Heart left ventricle (tissue), 16 donors: ENCODE results near the gene TUBA4B. TPM values are rescaled to one million over a fixed set of nuclear protein-coding genes. Genes with fewer than 3 reads are reported as not detected.

ENCODE experiments used
- ATAC-seq, 4 donors: fragments of 200-7000 bp; cut with Tn5 transposase; one replicate each; pipeline ENCODE4 v1.9.1; 2020 to 2022; ENCODE audit warnings: moderate library complexity in 4 of 4, mild to moderate bottlenecking in 3 of 4, moderate number of reproducible peaks in 1 of 4
- DNase-seq, 5 donors: peaks; one replicate each; pipeline ENCODE4 v3.0.0-alpha.2; 2020
- H3K27ac ChIP-seq, 12 donors: fragments of 200-600 bp; sonication (generic) in 4 of 12; one replicate each; pipeline versions ENCODE4 v1.5.0 to v1.8.0; 2016 to 2022; ENCODE audit warnings: mild to moderate bottlenecking in 2 of 12
- H3K27me3 ChIP-seq, 9 donors: fragments of 200-600 bp; sonication (generic) in 2 of 9; one replicate each; pipeline versions ENCODE4 v1.5.1 to v1.8.0; 2016 to 2022; ENCODE audit warnings: mild to moderate bottlenecking in 3 of 9
- H3K36me3 ChIP-seq, 9 donors: fragments of 200-600 bp; sonication (generic) in 2 of 9; one replicate each; pipeline versions ENCODE4 v1.5.0 to v1.8.0; 2018 to 2022; ENCODE audit warnings: mild to moderate bottlenecking in 2 of 9
- H3K4me1 ChIP-seq, 12 donors: fragments of 200-600 bp; sonication (generic) in 4 of 12; one replicate each; pipeline versions ENCODE4 v1.5.0 to v1.8.0; 2016 to 2022; ENCODE audit warnings: mild to moderate bottlenecking in 3 of 12
- H3K4me3 ChIP-seq, 12 donors: fragments of 200-600 bp; sonication (generic) in 4 of 12; one replicate each; pipeline versions ENCODE4 v1.5.0 to v1.8.0; 2017 to 2022; ENCODE audit warnings: mild to moderate bottlenecking in 9 of 12, moderate library complexity in 4 of 12
- H3K9me3 ChIP-seq, 12 donors: fragments of 200-600 bp; sonication (generic) in 4 of 12; one replicate each; pipeline versions ENCODE4 v1.5.0 to v1.8.0; 2016 to 2022; ENCODE audit warnings: mild to moderate bottlenecking in 1 of 12
- CTCF ChIP-seq, 12 donors: fragments of 200-600 bp; sonication (generic) in 4 of 12; IDR thresholded peaks; one replicate each; pipeline versions ENCODE4 v1.5.0 to v1.8.0; 2018 to 2022; ENCODE audit warnings: antibody characterized with exemption in 12 of 12, mild to moderate bottlenecking in 5 of 12
- POLR2A ChIP-seq, 2 donors: fragments of 450-650 bp; IDR thresholded peaks; one replicate each; pipeline ENCODE4 v1.6.1; 2017; ENCODE audit warnings: antibody characterized with exemption in 2 of 2, mild to moderate bottlenecking in 2 of 2, moderate library complexity in 2 of 2
- WGBS, 4 donors: extraction: QIAGEN DNeasy Blood & Tissue Kit in 2 of 4; methylation state at CpG; one replicate each; pipeline versions ENCODE4 v1.1.5 to v1.1.7; 2013 to 2018; 5-methylcytosine and 5-hydroxymethylcytosine counted together
- intact Hi-C, 10 donors: fragments of 100-400 bp; cut with DNase I; formaldehyde crosslinking; loops; one replicate each; pipeline versions ENCODE4 v1.11.1 to v1.14.2; 2022
- polyA plus RNA-seq, 2 donors: library from polyadenylated mRNA; stranded (reverse); fragments of 200-250 nt; gene quantifications; one replicate each; pipeline ENCODE4 v1.2.3, GENCODE V29; 2013
- total RNA-seq, 9 donors: library from RNA; depleted of rRNA in 2 of 9; stranded (reverse); fragments of >200 nt in 2 of 9; fragmentation: NEBNext Ultra II Directional in 3 of 9; extraction: Animal tissue kit (Norgen Biotek cat#: 25700) in 3 of 9; gene quantifications; one replicate each; pipeline versions ENCODE4 v1.1.0 to v1.2.4, GENCODE V29; 2016 to 2023
- donor health status: ischemic (EF 13 %, LVEDD 7.1; RV severe dilation, severe dysfunction).
- donor health status: healthy with polysubstance abuse.
- donor health status: DM: no; HTN: yes; CAD: no.
- donor health status: DM: no; HTN: no; CAD: no.
- donor health status: ischemic (EF 25% LVEDD 6.9; RV normal size, moderate dysfunction).
- donor health status: ischemic (EF 25% LVEDD 5.7; RV mildly dilated, moderate dysfunction).
- donor health status: healthy.
- donor health status: DM: yes; HTN: yes; CAD: no.
- donor health status: ischemic (EF 35%, LVEDD 5.7; RV mildly dilated, moderate dysfunction).
- donor health status: nonischemic (EF 11% LVEDD 7.7; RV severe dilation, severe dysfunction).
- donor health status: DM: yes; HTN: yes; CAD: no.
- donor health status: PGD.
- donor health status: ischemic (EF 29% LVEDD 5.4; RV normal size, mild dysfunction).
- donor health status: nonischemic (EF 23%, LVEDD 6.1; RV moderate dilation, normal function).

Gene TUBA4B
- total and polyA plus RNA-seq, 11 donors, result not detected

DNA sequence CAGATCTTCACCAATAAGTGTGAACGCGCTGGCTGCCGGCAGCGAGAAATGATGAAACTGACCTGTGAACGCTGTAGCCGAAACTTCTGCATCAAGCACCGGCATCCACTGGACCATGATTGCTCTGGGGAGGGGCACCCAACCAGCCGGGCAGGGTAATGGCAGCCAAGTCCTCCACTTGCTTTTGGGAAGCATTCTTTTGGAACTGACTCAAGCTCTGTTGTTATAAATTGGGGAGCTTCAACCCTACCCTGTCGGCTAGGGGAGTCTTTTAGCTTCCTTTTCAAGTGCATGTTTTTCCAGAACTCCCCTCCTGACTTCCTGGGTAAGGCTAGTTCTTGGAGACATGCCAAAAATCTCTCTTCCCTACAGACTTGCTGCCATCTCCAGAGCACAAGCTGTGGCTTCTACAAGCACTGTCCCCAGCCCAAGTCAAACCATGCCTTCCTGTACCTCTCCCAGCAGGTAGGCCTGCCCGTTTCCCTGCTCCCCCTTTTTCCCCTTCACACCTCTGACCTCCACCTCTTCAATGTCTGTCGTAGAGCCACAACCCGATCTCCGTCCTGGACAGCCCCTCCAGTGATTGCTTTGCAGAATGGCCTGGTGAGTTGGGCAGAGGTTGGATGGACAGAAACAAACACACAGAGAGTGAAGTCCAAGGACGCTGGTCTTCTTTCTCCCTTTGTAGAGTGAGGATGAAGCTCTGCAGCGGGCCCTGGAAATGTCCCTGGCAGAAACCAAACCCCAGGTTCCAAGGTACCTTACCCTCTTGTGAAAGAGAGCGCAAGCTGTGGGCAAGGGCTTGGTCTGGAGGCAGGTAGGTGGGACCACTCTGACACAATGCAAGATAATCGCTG, 44.9 kb upstream of the TUBA4B start:
- Histone ChIP-seq H3K9me3 (no peaks in the 10 kb centered on the region), H3K4me3 (peak overlapping the region in 3 of 12 donors; percentile 72 to 95 (median 77)), H3K27me3 (no peaks in the 10 kb centered on the region), H3K4me1 (peaks cover 0 to 25% (median 17%) of the 10 kb centered on the region in 12 donors), H3K27ac (peak overlapping the region in 9 of 12 donors; percentile 86 to 98 (median 96)), H3K36me3 (peaks cover 0 to 49% (median 39%) of the 10 kb centered on the region in 9 donors)
- 73 to 76% (median 74%) methylated on average over 17 of the region's 17 CpGs for WGBS, 4 donors
- ATAC-seq, result no peak
- DNase-seq, result peak in 1 of 5 donors; percentile 6
- no peak for TF ChIP-seq POLR2A (IDR thresholded peaks at IDR 0.05)
- TF ChIP-seq CTCF (IDR thresholded peaks at IDR 0.05), result no peak
- intact Hi-C loops, result loop anchor here in 8 of 10 donors (2.0 to 5.0 kb wide), 7 partner anchors 29 to 47 kb away; partner anchors contain the start of genes NHEJ1 (in 4 of the 8), SLC23A3 (in 3 of the 8), CNPPD1 (in 1 of the 8) and RETREG2 (in 1 of the 8)

DNA sequence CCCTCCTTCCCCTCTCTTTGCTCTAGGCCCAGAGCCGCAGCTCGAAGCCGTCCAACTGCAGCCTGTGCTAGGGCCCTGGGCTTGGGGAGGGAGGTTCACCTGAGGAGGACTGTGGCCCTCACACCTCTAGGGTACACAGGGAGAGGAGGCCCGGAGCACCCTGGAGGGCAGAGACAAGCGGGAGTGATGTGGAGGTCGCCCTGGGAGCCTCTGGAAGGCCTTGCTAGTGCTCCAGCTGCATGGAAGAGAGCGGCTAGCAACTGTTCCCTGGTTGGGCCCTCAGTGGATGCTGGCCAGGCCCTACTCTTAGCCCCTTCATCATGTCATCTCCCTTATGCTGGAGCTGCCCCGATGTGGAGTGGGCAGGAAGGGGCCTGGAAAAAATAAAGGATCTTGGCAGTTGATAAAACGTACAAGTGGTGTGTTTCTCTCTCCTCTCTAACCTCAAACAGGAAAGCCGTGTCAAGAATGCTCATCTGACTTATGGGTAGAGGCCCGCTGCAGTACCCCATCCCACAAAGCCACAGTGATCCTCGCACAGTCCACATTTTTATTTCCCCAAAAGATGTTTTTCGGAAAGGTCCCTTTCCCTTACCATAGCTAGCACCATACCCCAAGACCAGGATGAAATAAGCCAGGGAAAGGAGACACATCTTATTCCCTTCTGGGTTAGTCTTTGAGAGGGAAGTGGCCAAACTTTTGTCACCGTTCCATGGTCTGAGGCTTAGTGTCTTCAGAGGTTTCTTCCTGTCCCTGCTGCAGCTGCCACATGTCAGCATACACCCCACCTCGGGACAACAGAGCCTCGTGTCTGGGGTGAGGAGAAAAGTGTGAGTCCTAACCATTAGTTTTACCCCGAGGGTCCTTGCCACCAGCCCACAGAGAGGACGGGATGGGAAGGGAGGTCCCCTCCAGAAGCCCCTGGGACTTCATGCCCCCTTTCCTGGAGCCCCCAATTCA, 43.5 kb upstream of the TUBA4B start:
- peak in 1 of 5 donors; percentile 4 for DNase-seq
- intact Hi-C loops, result loop anchor here in 7 of 10 donors (5.0 kb wide), 3 partner anchors 37 to 47 kb away; partner anchors contain the start of genes NHEJ1 (in 3 of the 7) and SLC23A3 (in 3 of the 7)
- Histone ChIP-seq H3K27me3 (no peaks in the 10 kb centered on the region), H3K4me1 (peaks cover 0 to 25% (median 17%) of the 10 kb centered on the region in 12 donors), H3K36me3 (peaks cover 0 to 63% (median 53%) of the 10 kb centered on the region in 9 donors), H3K4me3 (no peak overlapping the region), H3K27ac (no peak overlapping the region), H3K9me3 (no peaks in the 10 kb centered on the region)
- 77 to 81% (median 80%) methylated on average over 13 to 18 of the region's 18 CpGs for WGBS, 4 donors
- no peak for ATAC-seq
- TF ChIP-seq CTCF (IDR thresholded peaks at IDR 0.05) (no peak), POLR2A (IDR thresholded peaks at IDR 0.05) (no peak)

GRCh38 chr2:219210196-219210885, 42.7 kb upstream of the TUBA4B start:
- intact Hi-C loops, result no loop called here
- Histone ChIP-seq H3K4me1 (peaks cover 0 to 25% (median 17%) of the 10 kb centered on the region in 12 donors), H3K27ac (no peak overlapping the region), H3K4me3 (no peak overlapping the region), H3K27me3 (no peaks in the 10 kb centered on the region), H3K36me3 (peaks cover 0 to 71% (median 62%) of the 10 kb centered on the region in 9 donors), H3K9me3 (no peaks in the 10 kb centered on the region)
- no peak for TF ChIP-seq CTCF (IDR thresholded peaks at IDR 0.05)
- no peak for TF ChIP-seq POLR2A (IDR thresholded peaks at IDR 0.05)
- no peak for ATAC-seq
- WGBS, 4 donors, result 91 to 95% (median 94%) methylated on average over 24 of the region's 24 CpGs
- DNase-seq, result peak in 1 of 5 donors; percentile 3
